GM19467 (cell line): ENCODE data around the gene ZNF488.
"Not testable (repeated sequence)": the region's sequence is repeated elsewhere in the genome, so short reads cannot be mapped to it uniquely, and the experiment has no call there.

Source experiments
- ATAC-seq: cut with Tn5 transposase; IDR thresholded peaks from one replicate; pipeline ENCODE4 v1.9.1; 2021; ENCODE audit warnings: mild to moderate bottlenecking, moderate library complexity; ENCODE audit not compliant: unreplicated experiment

ZNF488 gene, protein sequence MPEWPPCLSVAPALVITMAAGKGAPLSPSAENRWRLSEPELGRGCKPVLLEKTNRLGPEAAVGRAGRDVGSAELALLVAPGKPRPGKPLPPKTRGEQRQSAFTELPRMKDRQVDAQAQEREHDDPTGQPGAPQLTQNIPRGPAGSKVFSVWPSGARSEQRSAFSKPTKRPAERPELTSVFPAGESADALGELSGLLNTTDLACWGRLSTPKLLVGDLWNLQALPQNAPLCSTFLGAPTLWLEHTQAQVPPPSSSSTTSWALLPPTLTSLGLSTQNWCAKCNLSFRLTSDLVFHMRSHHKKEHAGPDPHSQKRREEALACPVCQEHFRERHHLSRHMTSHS

DNA sequence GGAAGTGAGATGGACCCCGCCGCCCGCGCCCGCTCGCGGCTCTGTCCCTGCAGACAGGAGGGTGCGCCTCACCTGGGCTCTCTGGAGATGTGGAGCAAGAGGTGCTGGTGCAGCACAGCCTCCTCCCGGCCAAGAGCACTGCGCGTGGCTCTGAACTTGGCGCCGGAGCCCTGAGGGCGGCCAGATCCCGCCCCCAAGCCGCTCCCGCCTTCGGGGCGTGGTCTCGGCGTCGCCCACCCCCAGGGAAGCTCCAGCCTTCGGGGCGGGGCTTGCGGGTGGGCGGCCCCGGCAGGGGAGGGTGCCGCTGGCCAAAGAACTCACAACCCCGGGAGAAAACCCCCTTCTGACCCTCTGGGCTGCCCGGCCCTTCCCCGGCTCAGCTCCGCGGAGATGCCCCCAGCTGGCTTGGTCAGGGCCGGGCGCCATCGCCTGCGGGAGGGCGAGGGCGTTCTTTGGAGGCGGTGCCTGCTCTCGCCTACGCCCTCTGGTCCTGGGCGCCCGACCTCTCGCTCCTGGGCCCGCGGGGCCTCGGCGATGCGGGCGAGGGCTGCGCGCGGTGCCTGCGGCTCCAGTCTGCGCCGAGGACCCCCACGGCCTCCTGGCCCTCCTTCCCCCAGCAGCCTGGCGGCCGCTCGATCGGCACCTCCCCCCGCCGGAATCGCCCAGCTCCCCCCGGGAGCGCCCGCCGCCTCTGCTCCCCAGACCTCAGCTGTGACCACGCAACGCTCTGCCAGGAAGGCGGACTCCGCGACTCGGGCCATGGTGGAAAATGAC, at the start of gene ZNF488:
TSS of gene ZNF488 (minus strand) at position 146 of the 774 bp plus-strand sequence. CDS start 15,464 bp downstream, outside the sequence.
- peak; percentile 90 for ATAC-seq

DNA sequence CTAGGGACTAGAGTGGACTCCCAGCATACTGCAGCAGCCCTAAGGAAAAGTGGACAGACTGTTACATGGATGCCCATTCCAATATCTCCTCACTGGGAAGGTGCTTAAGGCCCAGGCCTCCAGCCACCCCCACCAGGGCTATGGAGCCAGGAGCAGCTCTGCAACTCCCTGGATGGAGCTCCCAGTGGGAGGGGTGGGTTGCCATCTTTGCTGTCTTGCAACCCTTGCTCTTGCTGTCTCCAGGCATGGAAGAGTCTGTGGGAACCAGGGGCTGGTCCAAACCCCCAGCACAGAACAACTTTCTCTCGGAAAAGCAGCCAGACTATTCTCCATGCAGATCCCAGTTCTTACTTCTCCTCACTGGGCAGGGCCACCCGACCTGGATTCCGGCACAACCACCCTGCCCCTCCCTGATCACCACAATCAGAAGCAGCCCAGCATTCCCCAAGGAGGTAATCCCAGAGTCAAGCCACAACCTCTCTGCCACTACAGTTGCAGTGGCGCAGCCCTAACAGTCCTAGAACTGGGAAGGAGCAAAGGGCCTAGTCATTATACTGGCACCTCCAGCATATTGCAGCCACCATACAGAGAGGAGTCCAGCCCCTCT, 41.8 kb upstream of the ZNF488 start:
- no peak for ATAC-seq

DNA sequence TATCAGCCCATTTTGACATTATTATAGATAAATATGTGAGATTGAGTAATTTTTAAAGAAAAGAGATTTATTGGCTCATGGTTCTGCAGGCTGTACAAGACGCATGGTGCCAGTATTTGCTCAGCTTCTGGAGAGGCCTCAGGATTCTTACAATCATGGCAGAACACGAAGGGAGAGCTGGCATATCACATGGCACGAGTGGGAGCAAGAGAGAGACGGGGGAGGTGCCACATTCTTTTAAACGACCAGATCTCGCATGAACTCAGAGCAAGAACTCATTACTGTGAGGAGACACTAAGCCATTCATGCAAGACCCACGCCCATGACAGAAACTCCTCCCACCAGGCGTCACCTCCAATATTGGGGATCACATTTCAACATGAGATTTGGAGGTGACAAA, 40.1 kb upstream of the ZNF488 start:
- no peak for ATAC-seq

DNA sequence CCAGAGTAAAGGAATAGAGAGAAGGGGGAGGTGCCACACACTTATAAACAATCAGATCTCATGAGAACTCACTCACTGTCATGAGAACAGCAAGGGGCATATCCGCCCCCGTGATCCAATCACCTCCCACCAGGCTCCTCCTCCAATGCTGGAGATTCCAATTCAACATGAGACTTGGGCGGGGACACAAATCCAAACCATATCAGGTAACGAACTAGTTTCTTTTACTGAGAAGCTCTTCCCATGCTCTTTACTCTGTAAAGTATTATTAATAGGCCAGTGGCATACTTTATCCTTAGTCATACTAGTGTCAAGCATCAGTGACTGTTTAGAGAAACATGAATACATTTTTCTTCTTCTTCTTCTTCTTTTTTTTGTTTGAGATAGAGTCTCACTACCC, 39.4 kb upstream of the ZNF488 start:
- ATAC-seq: no peak

DNA sequence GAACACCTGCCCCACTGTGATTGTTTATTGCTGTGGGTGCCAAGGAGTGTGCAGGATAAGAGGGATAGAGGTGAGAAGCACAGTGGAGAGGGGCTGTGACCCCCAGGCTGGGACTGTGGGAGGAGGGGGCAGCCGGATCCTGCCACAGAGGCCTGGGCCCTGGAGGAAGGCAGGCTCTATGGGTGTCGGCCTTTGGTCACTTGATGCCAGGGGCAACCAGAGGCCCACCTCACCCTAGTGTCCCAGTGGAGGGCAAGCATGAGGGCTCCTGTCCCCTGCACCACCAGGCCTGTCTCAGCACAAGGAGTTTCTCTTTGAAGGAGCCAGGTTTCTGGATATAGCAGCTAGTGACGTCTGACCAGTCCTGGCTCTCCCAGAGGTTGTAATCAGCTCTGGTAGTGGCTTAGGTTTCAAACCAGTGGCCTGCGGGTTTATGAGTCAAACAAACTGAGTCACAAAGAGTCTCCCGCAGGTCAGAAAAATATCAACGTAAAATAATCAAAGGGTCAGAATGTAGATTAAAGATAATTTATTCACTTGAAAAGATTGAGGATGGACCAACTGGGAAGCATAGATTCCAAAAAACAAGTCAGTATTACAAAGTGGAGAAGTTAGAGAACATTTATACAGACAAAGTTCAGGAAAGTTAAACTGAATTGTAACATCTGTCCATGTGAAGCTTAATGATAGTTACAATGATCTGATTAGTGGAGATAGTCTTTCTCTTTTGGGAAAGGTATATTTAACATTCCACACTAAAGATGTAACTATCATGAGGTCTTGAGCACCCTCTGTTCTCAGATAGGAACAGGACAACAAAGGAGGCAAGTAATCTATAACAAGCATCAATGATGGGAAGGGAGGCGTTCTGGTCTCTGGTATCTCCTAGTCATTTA, 37.2 kb upstream of the ZNF488 start:
- no peak for ATAC-seq

DNA sequence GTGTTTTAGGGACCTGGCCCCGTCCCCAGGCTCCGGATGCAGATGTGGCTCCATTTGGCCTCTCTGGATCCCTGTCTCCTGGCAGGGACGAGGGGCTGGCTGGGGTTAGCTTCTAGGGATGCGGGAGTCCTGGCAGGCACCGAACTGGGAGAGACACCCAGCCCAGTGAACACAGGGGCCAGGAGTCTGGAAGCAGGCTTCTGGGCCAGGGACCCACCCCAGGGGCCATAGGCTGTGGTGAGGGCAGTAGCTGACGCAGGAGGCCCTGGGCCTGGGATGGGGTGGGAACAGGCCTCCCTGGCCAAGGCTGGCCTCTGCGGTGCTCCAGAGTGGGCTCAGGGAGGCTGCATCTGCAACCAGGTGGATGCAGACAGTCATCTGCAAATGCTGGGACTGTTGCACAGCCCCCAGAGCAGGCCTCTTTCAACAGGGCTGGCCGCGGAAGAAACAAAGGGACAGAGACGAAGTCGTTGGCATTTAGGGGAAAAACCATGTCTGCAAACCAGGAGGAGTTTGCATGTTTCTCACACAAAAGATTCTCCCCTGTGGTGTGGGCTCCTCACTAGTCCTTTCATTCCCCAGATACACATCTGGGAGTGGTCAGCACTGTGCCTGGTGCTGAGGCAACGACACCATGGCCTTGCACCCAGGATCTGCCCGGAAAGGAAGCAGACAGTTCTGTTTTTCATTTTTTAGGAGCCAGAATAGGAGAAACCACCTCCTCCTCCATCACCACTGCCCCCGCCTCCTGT, 36.4 kb upstream of the ZNF488 start:
- no peak for ATAC-seq

DNA sequence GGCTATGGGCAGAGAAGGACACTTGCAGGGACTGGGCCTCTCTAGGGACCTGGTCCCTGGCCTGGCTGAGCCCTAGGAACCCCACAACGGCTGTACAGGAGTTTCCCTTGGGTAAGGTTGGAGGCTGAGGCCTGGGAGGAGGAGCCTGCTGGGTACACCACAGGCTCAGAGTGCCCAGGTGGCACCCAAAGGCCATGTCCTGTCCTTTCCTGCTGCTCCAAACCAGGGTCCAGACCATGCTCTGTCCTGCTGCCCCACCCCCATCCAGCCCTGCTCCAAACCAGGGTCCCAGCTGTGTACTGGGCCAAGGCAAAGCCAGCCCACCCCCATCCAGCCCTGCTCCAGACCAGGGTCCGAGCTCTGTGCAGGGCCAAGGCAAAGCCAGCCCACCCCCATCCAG, 35.3 kb upstream of the ZNF488 start:
- no peak for ATAC-seq

DNA sequence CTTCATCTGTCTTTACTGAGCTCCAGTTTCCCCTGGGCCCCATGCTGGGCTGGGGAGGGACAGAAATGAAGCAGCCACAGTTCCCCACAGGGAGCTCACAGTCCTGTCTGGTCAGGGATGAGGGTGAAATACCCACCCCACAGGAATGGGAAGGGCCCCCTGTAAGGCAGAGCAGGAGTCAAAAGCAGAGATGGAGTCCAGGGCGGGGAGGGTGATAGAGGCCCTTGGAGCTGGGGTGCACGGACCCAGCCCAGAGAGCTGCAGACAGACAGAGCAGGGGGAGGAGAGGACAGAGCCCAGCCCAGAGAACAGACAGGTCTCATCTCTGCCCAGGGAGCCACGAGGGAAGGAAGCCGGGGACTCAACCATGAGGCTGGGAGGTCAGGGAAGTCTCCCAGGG, 34.9 kb upstream of the ZNF488 start:
- ATAC-seq: no peak

DNA sequence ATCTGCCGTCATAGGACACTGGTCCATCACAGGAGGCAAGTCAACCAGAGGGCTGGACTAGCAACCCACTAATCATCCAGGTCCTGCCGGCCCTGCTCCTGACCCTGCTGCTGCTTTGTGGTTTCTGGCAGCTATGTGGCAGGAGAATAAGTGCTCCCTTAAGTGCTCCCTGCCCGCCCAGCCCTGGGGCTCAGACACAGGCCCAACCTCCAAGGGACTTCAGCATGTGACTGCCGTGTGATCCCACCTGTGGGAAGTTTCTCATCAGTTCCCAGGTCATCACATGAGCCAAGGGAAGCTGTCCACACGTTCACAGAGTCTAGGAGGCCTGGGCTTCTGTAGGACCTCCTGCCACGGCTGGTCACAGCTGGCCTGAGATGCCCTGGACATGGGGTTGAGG, 34.2 kb upstream of the ZNF488 start:
- no peak for ATAC-seq

DNA sequence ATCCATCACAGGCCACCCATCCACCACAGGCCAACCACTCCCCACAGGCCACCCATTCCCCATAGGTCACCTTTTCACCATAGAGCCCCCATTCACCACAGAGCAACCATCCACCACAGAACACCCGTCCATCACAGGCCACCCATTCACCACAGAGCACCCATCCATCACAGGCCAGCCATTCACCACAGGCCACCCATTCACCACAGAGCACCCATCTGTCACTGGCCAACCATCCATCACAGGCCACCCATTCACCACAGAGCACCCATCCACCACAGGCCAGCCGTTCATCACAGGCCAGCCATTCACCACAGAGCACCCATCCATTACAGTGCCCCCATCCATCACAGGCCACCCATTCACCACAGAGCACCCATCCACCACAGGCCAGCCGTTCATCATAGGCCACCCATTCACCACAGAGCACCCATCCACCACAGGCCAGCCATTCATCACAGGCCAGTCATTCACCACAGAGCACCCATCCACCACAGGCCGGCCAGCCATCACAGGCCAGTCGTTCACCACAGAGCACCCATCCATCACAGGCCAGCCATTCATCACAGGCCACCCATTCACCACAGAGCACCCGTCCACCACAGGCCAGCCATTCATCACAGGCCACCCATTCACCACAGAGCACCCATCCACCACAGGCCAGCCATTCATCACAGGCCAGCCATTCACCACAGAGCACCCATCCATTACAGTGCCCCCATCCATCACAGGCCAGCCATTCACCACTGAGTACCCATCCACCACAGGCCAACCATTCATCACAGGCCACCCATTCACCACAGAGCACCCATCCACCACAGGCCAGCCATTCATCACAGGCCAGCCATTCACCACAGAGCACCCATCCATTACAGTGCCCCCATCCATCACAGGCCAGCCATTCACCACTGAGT, 32.5 kb upstream of the ZNF488 start:
- not testable (repeated sequence) for ATAC-seq

DNA sequence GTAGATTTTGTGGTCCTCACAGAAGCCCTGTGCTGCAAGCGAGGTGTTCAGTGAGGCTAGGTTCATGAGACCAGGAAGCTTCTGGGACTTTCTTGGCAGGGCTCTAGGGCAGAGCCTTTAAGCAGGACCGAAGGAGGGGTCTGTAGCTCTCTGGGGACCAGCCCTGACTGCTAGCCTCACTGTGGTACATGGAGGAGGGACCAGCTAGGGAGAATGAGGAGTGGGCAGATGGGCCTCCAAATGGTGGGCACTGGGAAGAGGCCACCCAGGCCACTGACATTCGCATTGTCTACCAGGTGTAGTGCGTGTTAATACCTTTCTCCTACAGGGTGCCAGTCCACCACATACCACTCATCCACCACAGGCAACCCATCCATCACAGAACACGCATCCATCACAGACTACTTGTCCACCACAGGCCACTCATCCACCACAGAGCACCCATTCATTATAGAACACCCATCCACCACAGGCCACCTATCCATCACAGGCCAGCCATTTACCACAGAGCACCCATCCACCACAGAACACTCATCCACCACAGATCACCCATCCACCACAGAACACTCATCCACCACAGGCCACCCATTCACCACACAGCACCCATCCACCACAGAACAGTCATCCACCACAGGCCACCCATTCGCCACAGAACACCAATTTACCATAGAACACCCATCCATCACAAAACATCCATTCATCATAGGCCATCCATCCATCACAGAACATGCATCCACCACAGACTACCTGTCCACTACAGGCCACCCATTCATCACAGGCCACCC, 31.6 kb upstream of the ZNF488 start:
- no peak for ATAC-seq

DNA sequence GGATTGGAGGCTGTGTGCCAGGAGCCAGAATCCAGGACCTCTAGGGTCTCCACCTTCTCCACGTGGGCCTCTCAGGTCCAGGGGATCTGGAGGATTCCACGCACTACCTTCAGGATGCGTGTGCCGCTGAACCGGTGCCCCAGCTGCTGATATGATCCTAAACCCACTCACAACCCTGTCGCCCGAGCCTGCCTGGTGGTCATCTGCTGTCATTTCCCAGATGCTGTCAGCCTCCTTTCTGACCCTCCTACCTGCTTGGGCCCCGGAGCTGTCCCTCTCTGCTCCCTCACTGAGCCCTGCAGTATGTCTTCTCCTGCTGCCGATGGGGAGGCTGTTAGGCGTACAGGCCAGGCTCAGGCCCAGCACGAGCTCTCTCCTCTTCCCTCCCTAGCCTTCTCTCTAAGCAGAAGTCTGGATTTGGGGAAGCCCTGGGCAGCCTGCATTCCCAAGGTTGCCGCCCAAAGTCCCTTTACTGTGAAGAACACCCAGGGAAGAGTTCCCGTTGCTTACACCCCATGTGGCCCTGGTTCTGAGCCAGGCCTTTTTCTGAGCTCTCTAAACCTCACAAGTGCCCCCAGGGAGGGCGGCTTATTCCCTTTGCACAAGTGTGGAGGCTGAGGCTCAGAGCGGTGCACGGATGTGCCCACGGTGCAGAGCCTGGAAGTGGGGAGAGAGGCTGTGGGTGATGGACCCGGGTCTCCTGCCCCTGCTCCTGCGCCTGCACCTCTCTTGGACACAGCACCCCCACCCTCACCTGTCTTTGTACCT, 30.8 kb upstream of the ZNF488 start:
- no peak for ATAC-seq

DNA sequence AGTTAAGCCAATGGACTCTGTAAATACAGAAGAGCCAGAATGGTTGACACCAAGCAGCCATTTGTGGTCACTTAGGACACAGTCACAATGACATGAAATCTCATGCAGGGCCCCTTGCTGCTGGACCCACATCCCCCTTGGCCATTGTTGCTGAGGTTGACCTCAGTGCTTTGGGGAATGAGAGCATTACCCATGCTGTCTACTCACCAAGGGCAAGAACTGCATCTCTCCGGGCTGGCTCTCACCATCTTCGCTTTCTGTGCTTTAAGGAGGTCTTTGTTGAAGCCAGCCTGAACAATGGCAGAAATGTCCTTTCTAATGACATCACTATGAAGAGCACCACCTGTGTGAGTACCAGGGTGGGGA, 30.1 kb upstream of the ZNF488 start:
- ATAC-seq: no peak

DNA sequence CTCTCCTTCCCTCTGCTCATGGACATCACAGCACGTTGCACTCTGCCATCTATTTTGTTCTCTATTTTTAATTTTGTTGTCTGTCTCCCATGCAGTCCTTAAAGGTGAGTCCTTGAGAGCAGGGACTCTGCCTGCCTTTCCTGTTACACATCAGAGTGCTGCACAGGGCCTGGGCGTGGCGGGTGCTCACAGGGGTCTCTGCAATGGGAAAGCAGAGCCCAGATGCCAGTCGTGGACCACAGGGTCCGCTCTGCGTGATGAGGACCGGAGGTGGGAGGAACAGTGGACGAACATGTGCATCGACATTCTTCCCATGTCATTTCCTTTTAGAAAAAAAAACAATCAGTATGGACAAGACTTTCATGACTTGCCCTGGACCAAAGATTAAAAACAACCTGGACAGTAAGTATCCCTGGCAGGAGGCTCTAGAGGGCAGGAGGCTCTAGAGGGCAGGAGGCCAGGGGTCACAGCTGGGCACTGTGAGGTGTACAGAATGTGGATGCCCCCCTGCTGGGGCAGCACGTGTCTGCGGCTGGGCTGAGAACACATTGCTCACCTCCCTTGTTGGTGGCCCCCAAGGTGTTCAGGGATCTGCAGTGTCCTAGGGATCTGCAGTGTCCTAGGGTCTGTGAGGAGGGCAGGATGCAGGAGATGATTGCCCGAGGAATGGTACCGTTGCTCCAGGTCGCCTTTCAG, 29.6 kb upstream of the ZNF488 start:
- ATAC-seq: no peak

DNA sequence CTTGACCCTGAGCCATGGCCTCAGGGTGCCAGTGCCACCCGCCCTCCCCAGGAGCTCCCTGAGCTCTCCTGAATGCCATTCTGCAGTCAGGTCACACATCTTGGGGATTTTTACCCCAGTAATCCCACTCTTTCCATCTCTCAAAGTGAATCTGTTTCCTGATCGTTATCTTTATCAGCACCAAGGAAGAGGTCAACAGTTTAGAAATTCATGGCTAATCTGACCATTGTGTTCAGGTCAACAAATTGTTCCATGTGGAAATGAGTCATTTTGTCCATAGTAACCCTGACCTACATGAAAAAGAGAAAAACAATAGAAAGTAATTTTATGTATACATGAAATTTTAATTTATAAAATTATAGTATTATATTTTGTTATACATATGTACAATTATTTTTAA, 28.8 kb upstream of the ZNF488 start:
- ATAC-seq: no peak

DNA sequence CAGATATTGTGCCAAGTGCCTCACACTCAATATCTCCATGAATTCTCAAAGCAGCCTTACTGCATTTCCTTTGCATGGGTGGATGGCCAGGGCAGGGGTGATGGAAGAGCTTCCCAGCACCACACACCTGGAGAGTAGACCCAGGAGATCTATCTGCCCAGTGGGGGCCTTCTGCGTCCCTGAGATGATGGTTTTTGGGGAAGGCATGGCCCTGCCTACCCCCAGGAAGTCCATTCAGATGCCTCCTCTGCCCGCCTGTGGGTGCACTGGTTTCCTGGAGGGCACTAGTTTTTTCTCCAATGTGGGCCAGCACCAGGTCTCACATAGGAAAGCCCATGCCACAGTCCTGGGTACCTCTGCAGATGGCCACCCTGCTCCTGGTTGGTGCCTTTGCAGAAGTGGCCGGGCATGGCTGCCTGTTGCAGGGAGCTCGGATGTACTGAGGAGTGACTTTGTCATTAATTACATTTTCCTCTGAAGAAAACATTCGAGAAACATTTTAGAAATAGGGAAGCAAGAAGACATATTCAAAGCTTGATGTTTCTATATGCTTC, 28.2 kb upstream of the ZNF488 start:
- no peak for ATAC-seq

DNA sequence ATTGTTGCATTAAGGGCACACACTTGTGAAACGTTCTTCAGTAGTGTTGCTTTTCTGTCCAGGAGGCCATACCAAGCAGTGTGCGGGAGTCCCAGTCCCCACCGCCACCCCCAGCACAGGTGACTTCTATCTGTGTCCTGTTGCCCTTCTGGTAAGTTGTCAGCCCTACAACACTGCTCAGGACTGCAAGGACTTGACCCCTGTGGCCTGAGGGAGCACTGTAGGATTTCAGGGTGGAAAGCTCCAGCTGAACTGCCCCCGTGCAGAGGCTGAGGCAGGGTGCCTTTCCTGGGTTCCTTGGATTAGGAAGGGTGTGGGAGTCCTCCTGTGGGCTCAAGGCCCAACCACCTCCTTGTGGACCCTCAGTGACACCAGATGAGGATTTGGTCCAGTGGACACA, 26.8 kb upstream of the ZNF488 start:
- ATAC-seq: no peak
